ENCODE results near the gene DOK1.
"Not testable (repeated sequence)": the region's sequence is repeated elsewhere in the genome, so short reads cannot be mapped to it uniquely, and the experiment has no call there.

Gene DOK1

GRCh38 chr2:74548900-74549826 lies 5.4 kb upstream of the DOK1 start:
- DNase-seq = peak; percentile 60

GRCh38 chr2:74550231-74550630 lies 4.3 kb upstream of the DOK1 start:
- no peak for DNase-seq

GRCh38 chr2:74551530-74551929 lies 3.0 kb upstream of the DOK1 start:
- DNase-seq = no peak

GRCh38 chr2:74551942-74552913 lies 2.3 kb upstream of the DOK1 start:
- no peak for DNase-seq

GRCh38 chr2:74552914-74553811 lies 1.4 kb upstream of the DOK1 start:
- no peak for DNase-seq

- no peak for DNase-seq
These were observed 456 bp downstream of the DOK1 start for GRCh38 chr2:74554820-74555531.

DNA sequence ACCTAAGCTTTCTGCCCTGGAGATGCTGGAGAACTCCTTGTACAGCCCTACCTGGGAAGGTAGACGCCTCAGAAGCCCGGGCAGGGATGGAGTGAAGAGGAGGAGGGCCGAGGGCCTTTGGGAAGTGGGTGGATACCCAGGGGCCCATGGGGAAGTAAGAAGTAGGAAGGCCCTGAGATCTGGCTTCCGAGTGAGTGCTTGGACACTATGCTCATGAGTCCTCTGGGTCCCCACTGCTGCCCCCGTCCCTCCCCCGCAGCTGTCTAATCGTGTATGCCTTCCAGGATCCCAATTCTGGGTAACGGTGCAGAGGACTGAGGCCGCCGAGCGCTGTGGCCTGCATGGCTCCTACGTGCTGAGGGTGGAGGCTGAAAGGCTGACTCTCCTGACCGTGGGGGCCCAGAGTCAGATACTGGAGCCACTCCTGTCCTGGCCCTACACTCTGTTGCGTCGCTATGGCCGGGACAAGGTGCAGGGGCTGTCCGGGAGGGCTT lies 1.1 kb downstream of the DOK1 start:
- no peak for DNase-seq

DNA sequence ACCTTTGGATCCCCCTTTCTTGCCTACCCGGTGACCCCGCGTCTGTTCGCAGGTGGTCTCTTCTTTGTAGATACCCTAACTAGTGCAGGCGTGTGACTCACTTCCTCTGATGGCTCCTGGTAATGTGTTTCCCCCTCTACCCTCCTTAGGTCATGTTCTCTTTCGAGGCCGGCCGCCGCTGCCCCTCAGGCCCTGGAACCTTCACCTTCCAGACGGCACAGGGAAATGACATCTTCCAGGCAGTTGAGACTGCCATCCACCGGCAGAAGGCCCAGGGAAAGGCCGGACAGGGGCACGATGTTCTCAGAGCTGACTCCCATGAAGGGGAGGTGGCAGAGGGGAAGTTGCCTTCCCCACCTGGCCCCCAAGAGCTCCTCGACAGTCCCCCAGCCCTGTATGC lies 1.6 kb downstream of the DOK1 start:
- DNase-seq = no peak

GRCh38 chr2:74556831-74557370 lies 2.4 kb downstream of the DOK1 start:
- no peak for DNase-seq

GRCh38 chr2:74558284-74559230 lies 4.0 kb downstream of the DOK1 start:
- DNase-seq = no peak

GRCh38 chr2:74559912-74560311 lies 5.4 kb downstream of the DOK1 start:
- no peak for DNase-seq

- DNase-seq = no peak
These were observed 6.1 kb downstream of the DOK1 start for GRCh38 chr2:74560591-74560990.

GRCh38 chr2:74561022-74561421 lies 6.5 kb downstream of the DOK1 start:
- not testable (repeated sequence) for DNase-seq

DNA sequence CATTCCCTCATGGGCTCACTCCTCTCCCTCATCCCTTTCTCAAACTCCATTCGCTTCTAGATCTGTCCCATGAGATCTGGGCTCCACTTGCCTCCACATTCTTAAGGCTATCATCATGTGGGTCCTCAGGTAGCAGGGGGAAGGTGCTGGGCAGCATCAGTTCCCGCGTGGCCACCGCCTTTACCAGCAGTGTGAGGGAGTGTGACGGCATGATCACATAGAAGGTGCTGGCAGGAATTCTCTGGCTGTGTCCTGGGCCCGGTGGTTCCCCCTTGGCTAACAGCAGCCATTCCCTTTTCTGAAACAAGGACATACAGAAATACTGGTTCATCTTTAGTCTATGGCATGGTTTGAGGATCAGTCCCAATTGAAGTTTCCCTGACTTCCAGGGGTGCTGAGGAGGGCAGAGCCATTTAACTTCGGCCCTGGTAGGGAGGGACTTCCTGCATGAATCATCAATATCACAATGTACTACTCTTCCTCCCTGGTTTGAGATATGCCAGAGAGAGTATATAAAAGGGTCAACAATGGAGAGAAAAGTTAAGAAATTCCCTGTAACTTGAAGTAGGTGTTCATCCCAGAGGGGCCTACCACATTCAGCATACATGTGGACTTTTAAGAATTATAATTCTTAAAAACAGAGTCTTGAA lies 7.7 kb downstream of the DOK1 start:
- DNase-seq = no peak

GRCh38 chr2:74564222-74564621 lies 9.7 kb downstream of the DOK1 start:
- DNase-seq = no peak

- no peak for DNase-seq
These were observed 11.7 kb downstream of the DOK1 start for GRCh38 chr2:74566076-74566753.

DNA sequence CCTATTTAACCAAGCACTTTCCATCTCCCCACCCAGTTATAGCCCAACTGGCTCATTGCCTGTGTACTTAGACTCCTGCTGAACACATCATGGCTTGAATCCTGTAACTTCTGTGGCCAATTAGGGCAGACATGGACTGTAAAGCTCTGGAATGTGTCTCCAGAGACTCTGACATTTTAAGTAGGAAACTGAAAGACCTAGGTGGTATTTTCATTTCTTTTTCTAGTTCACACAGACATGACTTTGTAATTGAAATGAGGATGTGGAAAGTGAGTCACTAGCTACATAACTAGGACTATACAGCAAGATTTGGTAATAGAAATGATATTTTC lies 12.2 kb downstream of the DOK1 start:
- no peak for DNase-seq

- no peak for DNase-seq
These were observed 13.4 kb downstream of the DOK1 start for GRCh38 chr2:74567881-74568280.

- no peak for DNase-seq
These were observed 15.2 kb downstream of the DOK1 start for GRCh38 chr2:74569686-74570085.
